Kidney epithelial cell (primary cell): ENCODE data around the gene PTH1R. TPM values are rescaled to one million over a fixed set of nuclear protein-coding genes. Genes with fewer than 3 reads are reported as not detected.

Experiments used
- DNase-seq: peaks from one replicate; pipeline ENCODE4 v3.0.0-alpha.2; 2010; ENCODE audit warnings: low read depth
- H3K27me3 ChIP-seq: 2 replicates; pipeline ENCODE4 v1.6.0; 2011; ENCODE audit warnings: low read length; ENCODE audit not compliant: control insufficient read depth, insufficient read depth
- H3K36me3 ChIP-seq: 2 replicates; pipeline ENCODE4 v1.5.1; 2011; ENCODE audit warnings: low read length; ENCODE audit not compliant: control insufficient read depth, insufficient read depth
- H3K4me3 ChIP-seq: 2 replicates; pipeline ENCODE4 v1.5.1; 2011; ENCODE audit warnings: low read depth, mild to moderate bottlenecking, control low read depth, low read length
- CTCF ChIP-seq: IDR thresholded peaks from 2 replicates; pipeline ENCODE4 v1.5.1; 2011; ENCODE audit warnings: mild to moderate bottlenecking, moderate library complexity, low read length, control low read depth, inconsistent platforms; ENCODE audit not compliant: insufficient read depth, poor library complexity, severe bottlenecking
- total RNA-seq: library from RNA; depleted of rRNA; stranded (reverse); fragments of >200 nt; gene quantifications from 2 replicates; pipeline ENCODE4 v1.2.3, GENCODE V29; 2015

Gene PTH1R
- total RNA-seq, 1 donor from 2014 or later, result 2.1 TPM

- no peak for DNase-seq
- Histone ChIP-seq H3K27me3 (no peaks in the 10 kb centered on the region), H3K4me3 (no peak overlapping the region), H3K36me3 (peaks cover 1% of the 10 kb centered on the region)
- no peak for TF ChIP-seq CTCF
These were observed 37.3 kb downstream of the PTH1R start for GRCh38 chr3:46914849-46915248.

GRCh38 chr3:46915297-46915822 lies 37.8 kb downstream of the PTH1R start:
- TF ChIP-seq CTCF, result no peak
- H3K27me3 ChIP-seq, result no peaks in the 10 kb centered on the region
- DNase-seq, result no peak
- no peak overlapping the region for H3K4me3 ChIP-seq
- H3K36me3 ChIP-seq, result peaks cover 1% of the 10 kb centered on the region

GRCh38 chr3:46916278-46916677 lies 38.8 kb downstream of the PTH1R start:
- Histone ChIP-seq H3K4me3 (no peak overlapping the region), H3K36me3 (peaks cover 3% of the 10 kb centered on the region), H3K27me3 (no peaks in the 10 kb centered on the region)
- no peak for TF ChIP-seq CTCF
- no peak for DNase-seq

- H3K36me3 ChIP-seq, result peaks cover 3% of the 10 kb centered on the region
- no peak for TF ChIP-seq CTCF
These were observed 39.3 kb downstream of the PTH1R start for GRCh38 chr3:46916799-46917198.

GRCh38 chr3:46917257-46917656 lies 39.7 kb downstream of the PTH1R start:
- H3K36me3 ChIP-seq, result peaks cover 4% of the 10 kb centered on the region
- TF ChIP-seq CTCF, result no peak

More at GRCh38 chr3:46916799-46917198, 39.3 kb downstream of the PTH1R start:
- Histone ChIP-seq H3K27me3 (no peaks in the 10 kb centered on the region), H3K4me3 (no peak overlapping the region)
- no peak for DNase-seq

GRCh38 chr3:46918202-46918601 lies 40.7 kb downstream of the PTH1R start:
- no peak for TF ChIP-seq CTCF
- Histone ChIP-seq H3K36me3 (peaks cover 4% of the 10 kb centered on the region), H3K27me3 (no peaks in the 10 kb centered on the region), H3K4me3 (no peak overlapping the region)
- DNase-seq, result no peak

More at GRCh38 chr3:46917257-46917656, 39.7 kb downstream of the PTH1R start:
- Histone ChIP-seq H3K4me3 (no peak overlapping the region), H3K27me3 (no peaks in the 10 kb centered on the region)
- DNase-seq, result no peak
